Neuron (in vitro differentiated cells): ENCODE results near the gene EFNA2.
"Not testable (repeated sequence)": the region's sequence is repeated elsewhere in the genome, so short reads cannot be mapped to it uniquely, and the experiment has no call there.

ENCODE experiments used
- H2AFZ ChIP-seq: one replicate; pipeline ENCODE4 v1.6.1; 2013; ENCODE audit warnings: low read depth, mild to moderate bottlenecking, inconsistent platforms, low read length, moderate library complexity
- H3K27me3 ChIP-seq: one replicate; pipeline ENCODE4 v1.6.1; 2013; ENCODE audit warnings: low read length; ENCODE audit not compliant: insufficient read depth
- H3K36me3 ChIP-seq: one replicate; pipeline ENCODE4 v1.6.1; 2013; ENCODE audit warnings: low read length; ENCODE audit not compliant: insufficient read depth
- H3K4me1 ChIP-seq: one replicate; pipeline ENCODE4 v1.6.1; 2013; ENCODE audit warnings: low read length; ENCODE audit not compliant: insufficient read depth
- H3K4me3 ChIP-seq: 2 replicates; pipeline ENCODE4 v1.5.1; 2013; ENCODE audit warnings: mild to moderate bottlenecking, low read length, moderate library complexity
- H3K9me3 ChIP-seq: one replicate; pipeline ENCODE4 v1.6.1; 2013; ENCODE audit warnings: low read length

The EFNA2 gene

DNA sequence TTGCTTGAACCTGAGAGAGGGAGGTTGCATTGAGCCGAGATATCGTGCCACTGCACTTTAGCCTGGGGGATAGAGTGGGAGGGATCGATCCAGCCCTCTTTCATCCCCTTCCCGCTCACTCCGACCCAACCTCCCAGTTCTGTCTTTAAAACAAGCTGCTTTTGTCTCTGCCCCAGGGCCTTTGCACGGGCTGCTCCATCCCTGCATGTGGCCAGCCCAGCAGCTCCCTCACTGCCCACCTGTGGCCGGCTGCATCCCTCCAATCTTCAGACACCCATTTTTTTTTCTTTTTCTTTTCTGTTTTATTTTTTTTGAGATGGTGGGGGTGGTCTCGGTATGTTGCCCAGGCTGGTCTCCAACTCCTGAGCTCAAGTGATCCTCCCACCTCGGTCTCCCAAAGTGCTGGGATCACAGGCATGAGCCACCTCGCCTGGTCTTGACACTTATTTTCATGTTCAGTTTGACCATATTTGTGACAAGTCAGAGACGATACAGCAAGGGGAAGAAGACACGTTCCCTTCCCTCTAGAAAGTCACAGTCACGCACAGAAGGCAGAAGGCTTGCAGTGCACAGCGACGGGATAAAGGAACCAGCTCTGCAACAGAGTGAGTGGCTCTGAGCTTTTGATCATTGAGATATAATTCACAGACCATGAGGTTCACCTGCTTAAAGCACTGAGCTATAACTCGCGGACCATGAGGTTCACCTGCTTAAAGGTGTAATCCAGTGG lies 31.8 kb downstream of the EFNA2 start:
- Histone ChIP-seq H3K4me3 (no peak overlapping the region), H2AFZ (no peak overlapping the region), H3K36me3 (no peaks in the 10 kb centered on the region), H3K9me3 (no peaks in the 10 kb centered on the region), H3K27me3 (peaks cover 39% of the 10 kb centered on the region), H3K4me1 (peaks cover 9% of the 10 kb centered on the region)

DNA sequence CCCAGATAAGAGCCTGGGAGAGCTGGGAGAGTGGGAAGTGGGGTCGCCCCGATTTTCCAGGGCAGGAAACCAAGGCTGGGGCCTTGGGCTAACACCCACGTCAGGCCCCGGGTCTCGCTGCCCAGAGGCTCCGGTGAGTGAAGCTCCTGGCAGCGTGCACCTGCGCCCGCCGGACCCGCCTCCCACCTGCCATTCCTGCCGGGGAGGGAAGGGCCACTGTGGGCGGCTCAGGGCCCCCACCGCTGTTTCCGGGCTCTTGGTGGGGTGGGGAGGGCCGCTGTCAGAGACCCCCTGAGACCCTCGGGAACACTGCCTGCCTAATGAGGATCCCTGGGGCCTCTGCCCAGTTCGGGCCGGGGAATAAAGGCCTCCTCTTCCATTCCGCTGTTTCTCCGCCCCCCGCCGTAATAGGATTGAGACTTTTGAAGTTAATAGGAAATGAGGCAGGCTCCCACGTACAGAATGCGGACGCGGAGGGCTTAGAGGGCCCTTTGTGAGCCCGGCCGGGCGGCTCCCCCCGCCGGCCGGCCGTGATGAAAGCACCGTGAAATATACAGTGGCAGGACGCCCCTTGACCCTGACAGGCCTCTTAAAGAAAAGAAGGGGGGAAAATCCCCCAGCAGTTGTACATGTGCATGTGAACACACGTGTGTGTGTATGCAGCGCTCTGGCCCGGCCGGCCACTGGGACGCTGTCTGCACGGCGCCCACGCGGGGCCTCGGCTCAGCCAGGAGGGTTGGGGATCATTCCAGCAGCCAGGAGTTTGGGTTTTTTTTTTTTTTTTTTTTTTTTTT lies 33.2 kb downstream of the EFNA2 start:
- Histone ChIP-seq H3K27me3 (peaks cover 35% of the 10 kb centered on the region), H3K4me1 (peaks cover 9% of the 10 kb centered on the region), H3K36me3 (no peaks in the 10 kb centered on the region), H3K4me3 (peak overlapping the region; percentile 13), H3K9me3 (no peaks in the 10 kb centered on the region), H2AFZ (no peak overlapping the region)

DNA sequence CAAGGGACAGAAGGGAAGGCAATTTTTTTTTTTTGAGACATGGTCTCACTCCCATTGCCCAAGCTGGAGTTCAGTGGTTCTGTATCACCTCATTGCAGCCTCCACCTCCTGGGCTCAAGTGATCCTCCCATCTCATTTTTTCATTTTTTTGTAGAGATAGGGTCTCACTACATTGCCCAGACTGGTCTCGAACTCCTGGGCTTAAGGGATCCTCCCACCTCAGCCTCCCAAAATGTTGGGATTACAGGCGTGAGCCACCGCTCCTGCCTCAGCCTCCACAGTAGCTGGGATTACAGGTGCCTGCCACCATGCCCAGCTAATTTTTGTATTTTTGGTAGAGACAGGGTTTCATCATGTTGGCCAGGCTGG lies 34.6 kb downstream of the EFNA2 start:
- not testable (repeated sequence) for H3K36me3 ChIP-seq, H2AFZ ChIP-seq, H3K9me3 ChIP-seq, H3K4me3 ChIP-seq, H3K4me1 ChIP-seq
- peaks cover 30% of the 10 kb centered on the region for H3K27me3 ChIP-seq

DNA sequence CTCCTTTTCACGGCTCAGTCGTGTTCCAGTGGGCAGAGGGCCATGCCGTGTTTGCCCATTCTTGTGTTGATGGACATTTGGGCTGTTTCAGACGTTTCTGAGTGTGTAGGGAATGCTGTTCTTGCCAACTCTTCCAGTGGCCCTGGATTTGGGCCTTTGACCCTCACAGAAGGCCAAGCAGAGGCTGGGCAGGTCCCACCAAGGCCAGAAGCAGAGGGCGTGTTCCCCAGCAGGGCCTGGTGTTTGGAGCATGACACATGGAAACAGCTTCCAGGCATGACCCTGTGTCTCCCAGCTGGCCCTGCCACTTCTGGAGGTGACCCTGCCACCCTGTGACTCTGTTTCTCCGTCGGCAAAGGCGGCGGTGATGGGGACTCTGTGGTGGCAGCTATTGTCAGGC lies 35.9 kb downstream of the EFNA2 start:
- Histone ChIP-seq H3K4me1 (peaks cover 7% of the 10 kb centered on the region), H3K27me3 (peaks cover 23% of the 10 kb centered on the region), H2AFZ (no peak overlapping the region), H3K36me3 (no peaks in the 10 kb centered on the region), H3K4me3 (no peak overlapping the region), H3K9me3 (no peaks in the 10 kb centered on the region)

DNA sequence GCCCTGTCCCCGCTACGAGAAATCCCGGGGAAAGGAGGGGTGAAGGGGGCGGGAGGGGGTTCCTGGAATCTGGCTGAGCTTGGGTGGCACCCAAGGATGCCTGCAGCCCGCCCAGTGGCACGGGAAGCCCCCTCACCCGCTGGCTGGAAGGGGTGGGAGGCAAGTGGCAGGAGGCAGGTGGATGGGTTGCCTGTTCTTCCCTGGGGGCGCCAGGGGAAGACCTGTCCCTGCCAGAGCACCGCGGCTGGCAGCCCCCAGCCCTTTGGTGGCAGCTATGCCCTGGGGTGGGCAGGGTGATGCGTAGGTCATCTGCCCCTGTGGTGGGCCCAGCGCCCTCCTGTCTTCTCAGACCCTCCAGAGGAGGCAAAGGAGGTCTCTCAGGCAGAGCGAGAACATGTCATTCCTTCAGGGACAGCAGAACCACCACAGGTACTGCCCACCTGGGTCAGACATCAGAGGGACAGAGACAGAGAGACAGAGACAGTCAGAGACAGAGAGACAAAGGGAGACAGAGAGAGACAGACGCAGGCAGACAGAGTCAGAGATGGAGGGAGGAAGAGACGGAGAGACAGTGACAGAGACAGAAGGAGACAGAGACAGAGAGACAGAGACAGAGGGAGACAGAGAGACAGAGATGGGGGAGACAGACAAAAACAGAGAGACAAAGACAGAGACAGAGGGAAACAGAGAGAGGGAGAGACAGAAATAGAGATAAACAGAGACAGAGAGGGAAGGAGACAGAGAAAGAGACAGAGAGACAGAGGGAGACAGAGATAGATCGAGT lies 36.7 kb downstream of the EFNA2 start:
- Histone ChIP-seq H3K4me3 (no peak overlapping the region), H3K4me1 (peaks cover 7% of the 10 kb centered on the region), H3K27me3 (peaks cover 17% of the 10 kb centered on the region), H3K36me3 (no peaks in the 10 kb centered on the region), H2AFZ (no peak overlapping the region), H3K9me3 (no peaks in the 10 kb centered on the region)

DNA sequence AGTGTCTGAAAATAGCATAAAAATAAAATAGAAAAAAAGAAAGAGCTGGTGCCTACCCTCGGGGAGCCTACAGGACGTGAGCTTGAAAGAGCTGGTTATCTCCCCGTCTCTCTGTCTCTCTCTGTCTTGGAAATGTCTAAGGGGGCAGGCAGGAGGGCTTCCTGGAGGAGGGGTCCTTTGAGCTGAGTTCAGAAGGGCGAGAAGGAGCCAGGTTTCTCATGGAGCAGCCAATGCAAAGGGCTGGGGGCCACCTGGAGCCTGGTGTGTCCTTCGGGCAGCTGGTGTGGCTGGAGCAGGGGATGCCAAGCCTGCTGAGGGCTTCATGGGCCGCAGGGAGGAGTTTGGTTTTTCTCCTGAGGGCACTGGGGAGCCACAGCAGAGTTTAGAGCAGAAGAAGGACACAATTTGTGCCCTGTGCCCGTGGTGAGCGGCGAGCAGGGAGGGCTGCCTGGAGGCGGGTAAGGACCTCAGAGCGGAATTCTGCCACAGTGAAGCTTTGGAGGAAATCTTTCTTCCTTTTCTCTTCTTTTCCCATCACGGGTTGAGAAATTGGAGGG lies 38.7 kb downstream of the EFNA2 start:
- H2AFZ ChIP-seq = no peak overlapping the region
- no peaks in the 10 kb centered on the region for H3K9me3 ChIP-seq
- peaks cover 11% of the 10 kb centered on the region for H3K27me3 ChIP-seq
- no peaks in the 10 kb centered on the region for H3K36me3 ChIP-seq
- no peak overlapping the region for H3K4me3 ChIP-seq
- H3K4me1 ChIP-seq = peaks cover 3% of the 10 kb centered on the region

DNA sequence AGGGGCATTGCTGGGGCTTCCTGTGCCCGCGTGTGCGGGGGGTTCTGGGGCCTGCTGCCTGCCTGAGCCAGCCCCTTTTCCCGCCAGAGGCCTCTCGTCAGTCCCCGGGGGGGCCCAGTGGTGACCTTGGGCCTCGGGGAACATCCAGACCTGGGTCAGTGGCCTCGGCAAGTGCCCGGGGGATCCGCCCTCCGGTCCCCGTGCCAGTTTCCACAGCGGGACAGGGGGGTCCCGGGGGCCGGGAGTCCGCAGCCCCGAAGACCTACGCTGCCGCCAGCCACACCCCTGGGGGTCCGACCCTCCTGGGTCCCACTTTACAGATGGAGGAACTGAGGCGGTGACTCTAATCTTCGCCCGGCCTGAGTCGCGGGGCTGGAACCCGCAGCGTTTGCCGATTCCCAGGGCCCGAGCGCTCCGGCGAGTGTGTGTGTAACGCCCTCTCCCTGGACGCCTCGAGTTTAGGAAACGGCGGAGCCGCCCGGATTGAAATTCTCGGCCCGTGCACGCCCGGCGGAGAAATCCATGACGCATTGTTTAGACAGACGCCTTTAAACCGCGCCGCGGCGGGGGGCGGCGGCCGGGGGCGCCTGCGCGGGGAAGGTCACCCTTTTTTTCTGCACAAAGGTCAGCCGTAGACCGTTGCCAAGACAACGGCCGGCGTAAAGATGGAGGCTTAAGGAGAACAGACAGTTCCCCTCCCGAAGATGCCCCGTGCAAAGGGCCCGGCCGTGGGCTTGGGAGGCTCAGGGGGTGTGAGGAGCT lies 39.3 kb downstream of the EFNA2 start:
- no peak overlapping the region for H2AFZ ChIP-seq
- peaks cover 3% of the 10 kb centered on the region for H3K4me1 ChIP-seq
- H3K4me3 ChIP-seq = no peak overlapping the region
- H3K9me3 ChIP-seq = no peaks in the 10 kb centered on the region
- peaks cover 11% of the 10 kb centered on the region for H3K27me3 ChIP-seq
- no peaks in the 10 kb centered on the region for H3K36me3 ChIP-seq

DNA sequence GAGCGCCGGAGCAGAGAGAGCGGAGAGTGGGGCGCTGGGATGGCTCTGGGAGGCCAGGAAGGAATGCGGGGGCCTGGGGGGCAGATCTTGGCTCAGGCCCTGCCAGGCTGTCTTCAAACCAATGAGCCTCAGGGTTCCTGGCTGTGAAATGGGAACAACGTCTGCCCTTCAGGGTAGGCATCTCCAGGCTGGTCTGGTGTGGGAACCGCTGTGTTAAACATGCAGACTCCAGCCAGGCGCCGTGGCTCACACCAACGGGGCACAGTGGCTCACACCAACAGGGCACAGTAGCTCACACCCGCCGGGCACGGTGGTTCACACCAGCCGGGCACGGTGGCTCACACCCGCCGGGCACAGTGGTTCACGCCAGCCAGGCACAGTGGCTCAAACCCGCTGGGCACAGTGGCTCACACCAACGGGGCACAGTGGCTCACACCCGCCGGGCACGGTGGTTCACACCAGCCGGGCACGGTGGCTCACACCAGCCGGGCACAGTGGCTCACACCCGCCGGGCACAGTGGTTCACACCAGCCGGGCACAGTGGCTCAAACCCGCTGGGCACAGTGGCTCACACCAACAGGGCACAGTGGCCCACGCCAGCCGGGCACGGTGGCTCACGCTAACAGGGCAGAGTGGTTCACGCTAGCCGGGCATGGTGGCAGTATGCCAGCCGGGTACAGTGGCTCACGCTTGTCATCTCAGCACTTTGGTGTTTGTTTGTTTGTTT lies 40.1 kb downstream of the EFNA2 start:
- no peak overlapping the region for H2AFZ ChIP-seq
- H3K4me1 ChIP-seq = peaks cover 3% of the 10 kb centered on the region
- peaks cover 11% of the 10 kb centered on the region for H3K27me3 ChIP-seq
- no peak overlapping the region for H3K4me3 ChIP-seq
- H3K36me3 ChIP-seq = no peaks in the 10 kb centered on the region
- no peaks in the 10 kb centered on the region for H3K9me3 ChIP-seq

DNA sequence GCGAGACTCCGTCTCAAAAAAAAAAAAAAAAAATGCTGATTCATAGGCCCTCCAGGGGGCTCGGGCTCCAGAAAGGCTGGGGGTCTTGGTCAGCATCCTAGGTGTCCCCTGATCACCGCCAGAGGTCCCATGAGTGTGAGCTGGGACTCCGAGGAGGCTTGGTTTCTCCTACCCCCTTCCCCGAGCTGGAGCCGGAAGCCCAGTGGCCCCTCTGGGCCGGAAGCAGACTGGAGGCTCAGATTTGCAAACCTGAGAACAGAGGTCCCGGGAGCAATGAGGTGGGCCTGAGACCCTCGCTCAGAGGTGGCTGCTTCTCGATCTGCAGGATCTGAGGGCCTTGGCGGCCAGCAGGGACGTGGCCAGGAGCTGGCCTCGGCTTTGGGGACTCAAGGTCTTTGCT lies 41.5 kb downstream of the EFNA2 start:
- H3K36me3 ChIP-seq = no peaks in the 10 kb centered on the region
- H3K9me3 ChIP-seq = no peaks in the 10 kb centered on the region
- H3K4me3 ChIP-seq = no peak overlapping the region
- H3K27me3 ChIP-seq = peaks cover 6% of the 10 kb centered on the region
- peaks cover 11% of the 10 kb centered on the region for H3K4me1 ChIP-seq
- H2AFZ ChIP-seq = no peak overlapping the region

DNA sequence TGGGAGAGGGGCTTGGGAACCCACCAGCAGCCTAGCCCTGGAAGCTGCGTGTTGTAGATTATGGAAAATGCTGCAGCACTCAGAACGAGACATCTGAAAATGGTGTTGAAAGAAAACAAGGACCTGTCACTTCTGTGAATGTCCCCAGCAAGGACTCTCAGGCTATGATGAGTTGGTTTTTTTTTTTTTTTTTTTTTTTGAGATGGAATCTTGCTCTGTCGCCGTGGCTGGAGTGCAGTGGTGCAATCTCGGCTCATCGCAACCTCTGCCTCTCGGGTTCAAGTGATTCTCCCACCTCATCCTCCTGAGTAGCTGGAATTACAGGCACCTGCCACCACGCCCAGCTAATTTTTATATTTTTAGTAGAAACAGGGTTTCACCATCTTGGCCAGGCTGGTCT lies 46.5 kb downstream of the EFNA2 start:
- not testable (repeated sequence) for H2AFZ ChIP-seq, H3K4me3 ChIP-seq, H3K9me3 ChIP-seq, H3K27me3 ChIP-seq, H3K36me3 ChIP-seq
- peaks cover 11% of the 10 kb centered on the region for H3K4me1 ChIP-seq

DNA sequence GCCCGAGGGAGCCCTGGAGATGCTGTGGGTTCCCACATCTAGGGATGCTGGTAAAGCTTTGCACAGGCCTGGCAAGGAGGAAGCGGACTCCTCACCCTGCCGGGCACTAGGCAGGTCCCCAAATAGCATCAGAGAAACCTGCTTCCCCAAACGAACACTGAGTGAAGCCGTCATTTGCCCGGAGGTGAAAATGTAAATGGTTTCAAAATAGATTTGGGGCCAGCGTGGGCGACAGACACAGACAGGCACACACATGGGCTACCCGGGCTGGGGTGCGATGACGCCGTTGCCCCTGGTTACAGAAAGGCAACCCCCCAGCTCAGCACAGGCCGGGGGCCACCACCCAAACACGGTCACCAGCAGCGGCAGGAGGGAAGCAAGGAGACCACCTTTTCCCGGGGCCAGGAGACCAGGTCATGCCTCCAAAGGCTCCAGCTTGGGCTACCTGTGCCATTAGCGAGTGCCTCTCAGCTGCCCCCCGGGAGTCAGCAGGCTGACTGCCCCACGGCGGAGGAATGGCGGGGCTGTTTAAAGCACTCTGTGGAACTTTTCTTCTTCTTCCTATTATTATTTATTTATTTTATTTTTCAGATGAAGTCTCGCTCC lies 50.5 kb downstream of the EFNA2 start:
- H3K4me3 ChIP-seq = no peak overlapping the region
- H3K36me3 ChIP-seq = no peaks in the 10 kb centered on the region
- no peaks in the 10 kb centered on the region for H3K27me3 ChIP-seq
- peaks cover 8% of the 10 kb centered on the region for H3K4me1 ChIP-seq
- no peaks in the 10 kb centered on the region for H3K9me3 ChIP-seq
- H2AFZ ChIP-seq = no peak overlapping the region
